ENCODE data around the gene NPSR1.
"Not testable (repeated sequence)": the region's sequence is repeated elsewhere in the genome, so short reads cannot be mapped to it uniquely, and the experiment has no call there.

Gene NPSR1, protein sequence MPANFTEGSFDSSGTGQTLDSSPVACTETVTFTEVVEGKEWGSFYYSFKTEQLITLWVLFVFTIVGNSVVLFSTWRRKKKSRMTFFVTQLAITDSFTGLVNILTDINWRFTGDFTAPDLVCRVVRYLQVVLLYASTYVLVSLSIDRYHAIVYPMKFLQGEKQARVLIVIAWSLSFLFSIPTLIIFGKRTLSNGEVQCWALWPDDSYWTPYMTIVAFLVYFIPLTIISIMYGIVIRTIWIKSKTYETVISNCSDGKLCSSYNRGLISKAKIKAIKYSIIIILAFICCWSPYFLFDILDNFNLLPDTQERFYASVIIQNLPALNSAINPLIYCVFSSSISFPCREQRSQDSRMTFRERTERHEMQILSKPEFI

DNA sequence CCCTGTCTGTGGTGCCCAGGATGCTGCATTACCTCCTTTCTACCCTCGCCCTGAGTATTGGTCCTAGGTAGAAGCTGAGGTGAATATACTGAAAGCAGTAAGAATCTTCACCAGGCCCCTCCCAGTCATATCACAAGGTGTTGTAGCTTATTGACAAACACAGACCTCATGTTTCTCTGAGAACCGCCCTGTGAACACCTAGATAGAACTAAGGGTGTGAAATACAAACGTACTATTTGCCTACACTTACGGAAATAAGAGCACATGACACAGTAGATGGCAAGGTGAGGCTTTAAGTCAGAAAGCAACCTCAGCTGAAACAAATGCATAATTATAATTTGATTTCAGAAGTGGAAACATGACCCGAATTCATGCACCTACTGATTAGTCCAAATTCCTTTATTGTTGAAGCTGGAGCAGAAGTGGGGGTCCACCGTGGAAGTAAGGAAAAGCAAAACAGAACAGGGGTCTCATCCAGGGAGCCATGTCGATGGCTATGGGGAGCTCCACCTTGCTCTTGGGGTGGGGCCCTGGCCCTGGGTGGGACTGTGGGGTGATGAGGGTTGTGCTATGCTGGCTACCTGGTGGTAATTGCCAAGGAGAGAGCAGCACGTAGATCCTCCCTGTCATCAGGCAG lies at the start of gene NPSR1:
TSS of gene NPSR1 (plus strand) at position 587 of the 637 bp plus-strand sequence. CDS start 195 bp downstream, outside the sequence.
- DNase-seq, result no peak

DNA sequence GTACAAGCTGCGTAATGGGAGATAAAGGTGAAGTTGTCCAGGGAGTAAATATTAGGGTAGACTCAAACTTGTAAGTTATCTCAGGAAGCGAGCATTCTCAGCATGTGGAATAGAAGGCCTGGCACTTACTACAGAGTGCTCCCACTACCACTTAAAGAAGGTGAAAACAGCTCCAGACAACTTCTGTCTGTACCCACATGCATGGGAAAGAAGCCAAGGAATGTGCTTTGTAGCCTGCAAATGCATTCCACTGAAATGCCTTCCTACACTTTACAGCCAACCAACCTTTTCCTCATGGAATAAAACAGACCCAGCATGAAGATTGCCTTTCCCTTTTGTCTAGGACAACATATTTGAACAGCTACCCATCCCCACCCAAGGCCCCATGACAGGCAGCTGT lies 45.4 kb upstream of the NPSR1 start:
- DNase-seq, result no peak

DNA sequence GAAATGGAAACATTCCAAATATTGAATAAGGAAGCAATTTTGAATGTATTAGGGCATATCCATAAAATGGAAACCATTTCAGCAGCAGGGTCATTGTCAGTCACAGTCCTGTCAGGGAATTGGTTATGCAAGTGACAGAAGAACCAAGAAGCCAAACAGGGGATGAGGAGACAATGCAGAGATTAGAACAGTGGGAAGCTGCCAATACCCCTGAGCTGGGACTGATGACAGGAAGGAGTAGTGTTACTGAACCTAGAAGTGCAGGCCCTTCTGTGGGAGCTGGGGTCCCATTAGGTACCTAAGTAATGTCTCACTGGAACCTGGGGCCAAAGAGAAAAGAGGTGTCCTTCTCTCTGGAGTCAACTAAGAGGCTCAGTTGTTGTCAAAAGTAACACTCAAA lies 37.6 kb upstream of the NPSR1 start:
- no peak for DNase-seq

DNA sequence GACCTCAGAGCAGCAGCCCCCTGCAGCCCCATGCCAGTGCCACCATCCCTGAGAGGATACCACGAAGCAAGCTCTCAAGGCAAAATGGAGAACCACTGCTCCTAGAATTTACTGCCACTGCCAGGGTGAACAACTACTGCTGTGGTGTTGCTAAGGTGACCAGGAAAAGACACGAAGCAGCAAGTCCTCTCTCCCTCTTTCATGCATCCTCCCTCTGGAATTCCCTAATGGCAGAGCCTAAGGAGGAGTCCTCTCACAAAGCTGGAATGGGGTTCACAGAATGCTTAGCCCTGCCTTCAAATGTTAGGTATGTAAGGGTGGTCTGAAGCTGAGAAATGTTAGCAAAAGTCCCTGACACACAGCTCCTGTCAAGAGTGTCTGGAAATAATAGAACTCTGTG lies 35.8 kb upstream of the NPSR1 start:
- DNase-seq, result no peak

DNA sequence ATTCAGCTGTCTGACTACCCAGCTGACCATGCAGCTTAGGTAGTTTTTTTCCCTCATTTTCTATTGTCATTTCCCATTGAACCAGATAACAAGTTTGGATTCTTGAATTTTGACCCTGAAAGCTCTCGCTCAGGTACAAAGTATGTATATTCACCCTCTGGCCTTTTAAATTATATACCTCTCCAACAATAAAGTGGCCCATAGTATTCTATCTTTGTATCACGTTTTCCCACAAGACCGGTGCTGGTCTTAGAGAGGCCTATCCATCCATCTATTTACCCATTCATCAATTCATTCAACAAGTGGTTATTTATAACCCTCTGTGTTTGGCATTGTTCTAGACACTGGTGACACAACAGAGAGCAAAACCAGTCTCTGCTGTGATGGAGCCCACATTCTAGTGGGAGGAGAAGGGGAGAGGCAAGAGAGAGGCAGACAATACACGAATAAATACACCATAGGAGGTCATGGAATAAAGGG lies 35.2 kb upstream of the NPSR1 start:
- DNase-seq, result no peak

DNA sequence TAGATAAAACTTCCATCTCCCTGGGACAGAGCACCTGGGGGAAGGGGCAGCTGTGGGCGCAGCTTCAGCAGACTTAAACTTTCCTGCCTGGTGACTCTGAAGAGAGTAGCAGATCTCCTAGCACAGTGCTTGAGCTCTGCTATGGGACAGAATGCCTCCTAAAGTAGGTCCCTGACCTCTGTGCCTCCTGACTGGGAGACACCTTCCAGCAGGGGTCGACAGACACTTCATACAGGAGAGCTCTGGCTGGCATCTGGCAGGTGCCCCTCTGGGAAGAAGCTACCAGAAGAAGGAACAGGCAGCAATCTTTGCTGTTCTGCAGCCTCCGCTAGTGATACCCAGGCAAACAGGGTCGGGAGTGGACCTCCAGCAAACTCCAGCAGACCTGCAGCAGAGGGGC lies 29.4 kb upstream of the NPSR1 start:
- DNase-seq, result not testable (repeated sequence)

DNA sequence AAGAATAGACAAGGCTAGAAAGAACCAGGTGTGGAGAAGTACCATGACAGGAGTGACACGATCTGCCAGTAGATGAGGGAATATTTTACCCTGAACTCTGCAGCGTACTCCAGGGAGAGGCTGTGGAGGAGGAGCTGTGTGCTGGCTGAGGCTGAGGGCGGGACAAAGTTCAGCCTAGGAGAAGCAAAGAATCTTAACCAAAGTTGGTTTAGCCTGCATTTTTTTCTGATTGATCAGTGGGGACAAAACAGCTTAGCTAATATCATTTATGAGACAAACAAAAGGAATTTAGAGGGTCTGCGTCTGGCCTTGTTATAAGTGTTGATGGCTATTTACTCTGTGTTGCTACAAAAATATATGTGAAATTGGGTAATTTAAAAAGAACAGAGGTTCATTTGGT lies 5.2 kb upstream of the NPSR1 start:
- DNase-seq, result no peak

DNA sequence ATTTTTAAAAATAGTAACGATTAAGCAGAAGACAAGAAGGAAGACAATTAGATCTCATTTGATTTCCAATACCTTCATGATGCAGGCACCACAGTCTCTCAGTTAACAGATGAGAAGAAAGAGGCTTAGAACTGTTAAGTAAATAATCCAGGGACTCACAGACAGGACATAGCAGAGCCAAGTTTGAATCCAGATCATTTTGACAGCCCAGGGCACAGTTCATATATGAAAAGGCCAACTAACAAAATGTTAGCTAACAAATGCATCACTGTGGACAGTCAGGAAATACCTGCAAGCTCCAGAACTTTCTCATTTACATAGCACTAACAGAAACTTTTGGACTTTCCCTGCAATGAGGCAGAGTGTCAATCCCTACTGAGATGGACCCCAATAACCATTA lies 4.2 kb upstream of the NPSR1 start:
- DNase-seq, result no peak

DNA sequence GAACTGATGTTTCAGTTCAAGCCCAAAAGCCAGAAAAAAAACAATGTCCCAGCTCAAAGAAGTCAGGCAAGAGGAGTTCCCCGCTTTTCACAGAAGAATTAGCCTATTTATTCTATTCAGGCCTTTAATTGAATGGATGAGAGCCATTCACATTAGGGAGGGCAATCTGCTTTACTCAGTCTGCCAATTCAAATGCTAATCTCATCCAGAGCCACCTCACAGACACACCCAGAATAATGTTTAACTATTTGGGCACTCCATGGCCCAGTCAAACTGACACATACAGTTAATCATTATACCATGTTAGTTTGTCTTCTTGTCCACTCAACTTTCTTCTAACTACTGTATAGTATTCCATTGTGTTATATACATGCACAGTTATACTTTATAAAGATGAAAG lies 2.6 kb upstream of the NPSR1 start:
- DNase-seq, result no peak

DNA sequence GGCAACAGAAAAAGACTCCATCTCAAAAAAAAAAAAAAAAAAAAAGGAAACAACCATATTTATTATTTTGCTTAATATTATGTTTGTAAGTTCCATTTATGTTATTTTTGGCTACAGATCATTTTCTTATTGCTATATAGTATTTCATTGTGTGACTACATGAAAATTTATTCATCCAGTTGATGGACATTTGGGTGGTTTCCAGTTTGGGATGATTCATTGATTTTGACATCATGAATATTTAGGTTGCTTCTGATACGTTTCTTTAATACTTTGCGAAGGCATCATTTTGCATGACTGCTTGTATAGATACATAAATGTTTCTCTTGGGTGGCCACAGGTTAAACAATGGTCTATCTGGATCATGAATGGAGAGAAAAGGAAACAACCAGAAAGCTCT lies 2.0 kb upstream of the NPSR1 start:
- DNase-seq, result no peak

DNA sequence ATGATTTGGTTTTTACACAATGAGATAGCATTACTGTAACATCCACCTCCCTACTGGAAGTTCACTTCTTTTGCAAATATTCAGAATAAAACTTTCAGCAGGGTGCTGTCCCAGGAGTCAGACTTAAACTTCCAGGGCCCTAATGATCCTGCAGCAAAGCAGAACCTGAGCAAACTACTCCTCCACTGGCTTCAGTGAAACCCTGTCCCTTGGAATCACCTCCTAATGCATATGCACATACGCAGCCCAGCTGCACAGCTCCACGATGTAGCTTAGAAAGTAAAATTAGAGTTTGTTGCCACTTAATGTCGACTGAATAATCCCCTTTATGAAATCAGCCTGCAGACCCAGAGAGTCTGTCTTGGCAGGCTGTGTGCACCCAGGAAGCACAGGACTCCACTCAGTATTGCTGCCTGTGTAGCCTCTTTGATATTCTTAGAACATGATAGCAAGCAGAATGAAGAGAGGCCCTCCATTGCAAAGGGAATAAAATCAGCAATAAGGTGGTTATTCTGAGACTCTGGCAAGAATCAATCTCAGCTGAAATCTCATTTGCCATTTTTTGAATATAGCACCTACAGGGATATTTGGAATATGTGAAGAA lies 1.6 kb downstream of the NPSR1 start:
- no peak for DNase-seq

DNA sequence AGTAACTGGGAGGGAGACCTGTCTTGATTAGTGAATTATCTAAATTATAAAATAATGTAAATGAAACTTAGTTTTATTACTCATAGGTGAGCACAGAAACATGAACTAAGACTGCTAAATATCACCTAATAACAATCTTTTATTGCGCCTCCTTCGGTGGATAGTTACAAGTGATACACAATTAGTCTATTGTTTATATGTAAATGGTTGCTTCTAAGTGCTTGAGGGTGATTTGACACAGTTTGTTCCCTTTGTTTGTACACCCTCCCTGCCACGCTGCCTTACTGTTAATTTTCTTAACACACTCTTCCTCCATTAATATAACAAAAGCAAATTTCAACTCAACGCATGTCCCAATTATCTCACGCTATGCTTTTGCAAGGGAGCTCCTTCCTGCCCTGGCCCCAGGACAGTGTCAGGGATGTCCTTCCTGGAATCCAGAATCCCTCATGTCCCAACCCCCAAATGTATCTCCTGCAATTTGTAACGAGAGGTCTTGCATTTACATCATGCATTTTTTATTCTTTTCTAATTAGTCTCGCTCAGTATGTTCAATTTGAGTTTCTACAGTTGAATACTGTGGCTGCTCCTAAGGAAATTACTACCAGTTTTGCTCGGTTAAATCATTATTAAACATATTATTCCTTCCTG lies 4.2 kb downstream of the NPSR1 start:
- no peak for DNase-seq

DNA sequence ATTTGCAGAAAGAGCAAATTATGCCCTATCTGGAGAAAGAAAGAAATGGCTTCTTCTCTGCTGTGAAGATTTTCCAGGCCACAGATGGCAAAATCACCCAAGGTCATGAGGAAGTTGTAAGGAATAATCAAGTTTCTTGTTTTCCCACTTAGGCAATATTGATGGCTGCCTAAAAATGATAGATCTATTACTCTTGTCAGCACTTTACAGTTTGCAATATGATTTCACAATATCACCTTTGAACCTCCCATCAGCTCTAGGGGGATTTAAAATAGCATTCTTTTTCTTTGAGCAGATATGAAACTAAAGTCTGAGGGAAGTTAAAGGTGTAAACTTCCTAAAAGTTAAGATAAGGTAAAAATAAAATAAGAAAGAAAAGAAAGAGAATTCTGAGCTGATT lies 6.7 kb downstream of the NPSR1 start:
- no peak for DNase-seq

DNA sequence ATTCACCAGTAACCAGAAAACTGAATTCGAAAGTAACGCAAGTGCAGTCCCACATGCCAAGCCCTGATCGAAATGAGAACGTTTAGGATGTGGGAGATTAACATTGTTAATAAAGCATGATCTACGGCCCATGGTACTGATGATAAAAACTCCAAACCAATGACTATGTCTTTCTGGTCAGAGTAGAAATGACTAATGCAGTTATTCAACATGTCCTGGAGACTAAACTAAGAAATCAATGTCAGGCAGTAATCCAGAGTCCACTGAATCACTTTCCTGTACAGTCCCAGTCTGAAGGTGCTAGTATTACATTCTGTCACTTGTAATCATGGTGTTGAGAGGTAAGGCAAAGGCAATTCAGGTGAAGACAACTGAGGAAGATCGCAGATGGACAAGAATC lies 14.4 kb downstream of the NPSR1 start:
- DNase-seq, result no peak

DNA sequence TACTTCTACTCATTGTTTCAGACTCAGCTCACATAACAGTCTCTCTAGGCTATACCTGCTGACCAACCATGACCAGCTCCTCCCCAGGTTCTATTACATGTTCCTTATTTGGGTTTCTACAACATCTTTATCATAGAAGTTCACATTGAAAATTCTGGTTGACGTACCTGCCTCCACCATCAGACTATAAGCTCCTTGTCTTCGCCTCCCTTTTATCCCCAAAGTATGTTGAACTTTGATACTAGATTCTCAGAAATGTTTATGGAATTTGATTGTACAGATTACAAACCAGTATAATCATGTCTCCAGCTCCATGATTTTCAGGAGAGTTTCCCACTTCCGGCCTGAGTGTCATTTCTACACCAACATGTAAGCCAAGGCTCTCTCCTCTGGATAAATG lies 15.0 kb downstream of the NPSR1 start:
- DNase-seq, result no peak

DNA sequence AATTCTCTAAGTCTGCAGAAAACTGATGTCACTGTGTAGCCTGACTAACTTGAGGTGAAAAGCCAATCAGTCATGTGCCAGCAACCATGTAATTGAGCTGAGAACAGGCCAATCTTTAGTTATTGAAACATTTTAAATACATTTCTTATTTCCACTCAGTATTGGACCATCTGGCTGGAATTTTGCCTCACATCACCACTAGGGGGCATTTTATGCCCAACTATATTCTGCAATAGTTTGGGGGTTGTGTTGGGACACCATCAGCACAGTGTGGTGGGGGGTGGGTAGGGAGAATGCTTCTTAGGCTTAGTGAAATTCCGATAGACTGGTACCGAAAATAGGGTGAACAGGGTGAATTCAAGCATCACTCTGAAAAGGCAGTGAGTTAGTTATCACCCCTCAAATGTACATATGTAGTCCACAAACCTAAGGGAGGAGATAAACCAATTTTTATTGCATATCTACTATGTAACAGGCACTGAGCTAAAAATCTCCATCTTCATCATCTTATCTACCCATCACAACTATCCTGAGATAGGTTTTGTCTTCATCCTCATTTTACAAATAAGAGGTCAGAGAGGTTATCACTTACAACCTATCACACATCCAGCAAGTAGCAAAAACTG lies 17.8 kb downstream of the NPSR1 start:
- DNase-seq, result no peak

DNA sequence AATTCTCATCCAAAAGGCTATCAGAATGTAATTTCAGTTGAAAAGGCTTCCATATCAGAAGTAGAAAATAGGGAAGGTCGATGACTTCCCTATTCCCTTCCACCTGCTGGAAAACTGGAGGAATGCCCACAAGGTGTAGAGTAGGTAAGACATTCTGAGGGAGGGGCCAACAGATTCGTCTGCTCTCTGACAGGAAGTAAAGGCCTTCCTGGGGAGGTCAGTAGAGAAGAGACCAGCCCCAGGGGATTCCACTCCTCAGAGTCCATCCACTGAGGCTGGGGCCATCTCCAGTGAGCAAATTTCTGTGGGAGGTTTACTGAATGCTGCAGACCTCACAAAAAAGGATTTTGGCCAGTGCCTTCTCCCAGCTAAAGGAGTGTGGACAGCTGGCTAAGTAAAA lies 19.5 kb downstream of the NPSR1 start:
- no peak for DNase-seq

DNA sequence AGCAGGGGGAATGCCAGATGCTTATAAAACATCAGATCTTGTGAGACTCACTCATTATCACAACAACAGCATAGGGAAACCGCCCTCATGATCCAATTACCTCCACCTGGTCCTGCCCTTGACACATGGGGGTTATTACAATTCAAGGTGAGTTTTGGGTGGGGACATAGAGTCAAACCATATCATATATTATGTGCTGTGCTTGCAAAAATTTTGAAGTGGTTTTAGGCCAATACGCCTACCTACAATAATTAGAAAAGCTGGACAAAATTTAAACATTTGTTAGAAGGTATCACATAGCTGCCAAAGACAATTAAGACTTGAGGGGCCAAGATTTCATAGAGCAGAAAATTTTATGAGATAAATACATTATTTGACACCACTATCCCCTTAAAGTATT lies 29.5 kb downstream of the NPSR1 start:
- DNase-seq, result no peak

DNA sequence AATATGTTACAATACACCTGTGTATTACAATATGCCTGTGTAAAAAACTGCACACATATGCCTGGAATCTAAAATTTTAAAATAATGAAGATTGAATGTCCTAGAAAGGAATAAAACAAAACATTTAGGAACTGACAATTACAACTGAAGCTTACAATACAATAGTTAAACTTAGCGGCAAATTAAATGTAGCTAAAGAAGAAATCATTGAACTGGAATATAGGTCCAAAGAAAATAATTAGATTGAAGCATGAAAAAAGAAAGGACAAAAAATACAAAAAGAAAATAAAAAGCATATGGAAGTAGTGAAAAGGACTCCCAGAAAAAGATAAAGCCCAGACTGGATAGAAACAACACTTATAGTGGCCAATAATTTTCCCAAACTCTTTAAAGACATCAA lies 38.4 kb downstream of the NPSR1 start:
- DNase-seq, result no peak

DNA sequence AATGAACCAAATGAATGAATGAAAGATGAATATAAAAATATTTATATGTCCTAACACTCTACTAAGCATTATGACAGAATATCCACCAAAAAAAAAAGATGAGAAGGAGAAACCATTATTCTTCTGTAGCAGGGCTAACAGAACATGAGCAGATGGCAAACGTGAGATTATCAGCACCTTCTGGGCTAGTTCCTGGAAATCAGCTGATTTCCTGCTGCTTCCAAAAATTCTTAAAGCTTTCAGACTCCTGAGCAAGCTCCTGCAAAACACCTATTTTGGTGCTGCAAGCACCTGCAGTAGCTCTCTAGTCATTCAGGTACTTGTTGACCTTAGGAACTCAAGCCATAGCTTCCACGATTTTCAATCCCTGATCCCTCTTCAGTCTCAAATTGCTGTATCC lies 51.8 kb downstream of the NPSR1 start:
- no peak for DNase-seq

DNA sequence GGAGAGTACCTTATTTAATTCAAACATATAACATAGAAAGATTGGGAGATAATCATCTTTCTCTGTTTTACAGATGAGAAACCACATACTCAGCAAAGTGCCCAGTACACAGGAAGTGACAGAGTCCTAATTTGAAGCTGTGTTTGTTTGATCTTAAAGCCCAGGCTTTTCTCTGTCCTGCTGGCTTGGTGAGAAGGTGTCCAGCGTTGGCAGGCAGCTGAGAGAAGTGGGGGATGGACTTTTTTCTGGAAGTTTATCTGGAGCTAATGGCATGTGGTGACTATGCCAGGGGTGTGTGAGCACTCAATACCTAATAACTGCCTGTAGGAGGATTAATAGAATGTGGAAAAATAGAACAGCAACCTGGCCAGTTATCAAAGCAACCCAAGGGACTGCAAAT lies 60.8 kb downstream of the NPSR1 start:
- no peak for DNase-seq

DNA sequence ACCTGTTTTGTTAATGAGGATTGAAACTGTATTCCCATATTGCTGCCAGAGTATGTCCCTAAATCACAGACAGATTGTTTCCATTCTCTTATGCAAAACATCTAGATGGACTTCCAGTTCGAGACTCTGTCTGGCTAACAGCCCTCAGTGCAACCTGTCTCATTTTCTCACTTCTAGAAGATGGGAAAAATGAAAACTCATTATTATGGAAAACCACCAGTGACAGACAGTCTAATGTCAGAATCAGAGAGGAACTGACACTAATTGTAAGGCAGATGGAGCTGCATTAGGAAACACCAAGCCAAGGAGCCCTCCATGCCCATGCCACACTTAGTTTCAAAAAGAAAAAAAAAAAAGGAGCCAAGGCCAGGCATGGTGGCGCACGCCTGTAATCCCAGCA lies 61.6 kb downstream of the NPSR1 start:
- no peak for DNase-seq

DNA sequence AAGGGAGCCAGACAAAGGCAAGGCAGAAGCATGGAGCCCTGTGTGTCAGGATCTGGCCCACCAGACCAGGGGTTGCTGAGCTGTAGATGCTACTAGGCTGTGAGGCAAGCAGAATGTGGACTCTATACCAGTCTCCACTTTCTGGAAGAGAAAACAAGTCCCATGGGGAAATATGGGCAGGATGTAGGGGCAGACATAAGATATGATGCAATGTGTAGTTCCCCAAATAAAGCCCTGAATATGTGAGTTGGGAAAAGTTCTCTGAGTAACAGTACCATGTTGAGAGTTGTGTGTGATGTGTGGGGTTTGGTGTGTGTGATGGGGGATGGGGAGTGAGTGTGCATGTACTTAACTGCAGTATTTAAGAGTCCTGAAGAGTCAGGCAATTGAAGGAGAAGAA lies 62.3 kb downstream of the NPSR1 start:
- no peak for DNase-seq
